Neural progenitor cell (in vitro differentiated cells): ENCODE data around the gene TNNT3.
"Not testable (repeated sequence)": the region's sequence is repeated elsewhere in the genome, so short reads cannot be mapped to it uniquely, and the experiment has no call there.

Source experiments
- EZH2 ChIP-seq: fragments of 200-600 bp; sonication (generic); IDR thresholded peaks from 2 replicates; pipeline ENCODE4 v1.6.1; 2017; ENCODE audit warnings: antibody characterized with exemption, mild to moderate bottlenecking, moderate library complexity
- EZH2phosphoT487 ChIP-seq: fragments of 200-600 bp; sonication (generic); IDR thresholded peaks from 2 replicates; pipeline ENCODE4 v1.6.1; 2017; ENCODE audit warnings: antibody characterized with exemption
- TF ChIP-seq, protein P1 (sequence below): fragments of 200-600 bp; sonication (generic); IDR thresholded peaks from 2 replicates; pipeline ENCODE4 v1.5.1; 2017; ENCODE audit warnings: antibody characterized with exemption, mild to moderate bottlenecking

DNA sequence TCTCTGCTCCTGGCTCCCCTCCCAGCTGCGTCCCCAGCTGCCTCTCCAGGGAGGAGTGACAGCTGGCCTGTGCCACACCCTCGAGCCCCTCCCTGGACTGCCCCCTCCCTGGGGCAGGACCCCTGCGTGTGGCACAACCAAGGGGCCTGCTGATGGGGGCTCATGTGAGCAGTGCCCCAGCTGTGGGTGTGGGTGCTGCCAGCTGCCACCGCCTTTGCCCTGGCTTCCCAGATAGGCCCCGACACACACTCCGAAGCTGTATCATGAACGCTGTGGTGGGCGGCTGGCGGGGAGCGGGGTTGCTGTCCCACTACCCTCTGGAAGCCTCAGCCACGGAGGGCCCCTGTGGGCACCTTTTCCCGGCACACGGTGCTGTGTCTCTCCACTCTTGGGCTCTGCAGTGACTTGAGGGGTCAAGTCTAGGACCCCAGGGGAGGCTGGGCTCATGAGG, 43.6 kb upstream of the TNNT3 start:
- TF ChIP-seq, protein P1, sequence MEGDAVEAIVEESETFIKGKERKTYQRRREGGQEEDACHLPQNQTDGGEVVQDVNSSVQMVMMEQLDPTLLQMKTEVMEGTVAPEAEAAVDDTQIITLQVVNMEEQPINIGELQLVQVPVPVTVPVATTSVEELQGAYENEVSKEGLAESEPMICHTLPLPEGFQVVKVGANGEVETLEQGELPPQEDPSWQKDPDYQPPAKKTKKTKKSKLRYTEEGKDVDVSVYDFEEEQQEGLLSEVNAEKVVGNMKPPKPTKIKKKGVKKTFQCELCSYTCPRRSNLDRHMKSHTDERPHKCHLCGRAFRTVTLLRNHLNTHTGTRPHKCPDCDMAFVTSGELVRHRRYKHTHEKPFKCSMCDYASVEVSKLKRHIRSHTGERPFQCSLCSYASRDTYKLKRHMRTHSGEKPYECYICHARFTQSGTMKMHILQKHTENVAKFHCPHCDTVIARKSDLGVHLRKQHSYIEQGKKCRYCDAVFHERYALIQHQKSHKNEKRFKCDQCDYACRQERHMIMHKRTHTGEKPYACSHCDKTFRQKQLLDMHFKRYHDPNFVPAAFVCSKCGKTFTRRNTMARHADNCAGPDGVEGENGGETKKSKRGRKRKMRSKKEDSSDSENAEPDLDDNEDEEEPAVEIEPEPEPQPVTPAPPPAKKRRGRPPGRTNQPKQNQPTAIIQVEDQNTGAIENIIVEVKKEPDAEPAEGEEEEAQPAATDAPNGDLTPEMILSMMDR = not testable (repeated sequence)
- TF ChIP-seq EZH2, EZH2phosphoT487: not testable (repeated sequence)
